ENCODE results near the gene TGFBR1. TPM values are rescaled to one million over a fixed set of nuclear protein-coding genes. Genes with fewer than 3 reads are reported as not detected.

TGFBR1 gene
- total and polyA plus RNA-seq, 3 donors from 2014 or later = 20.9 to 30.8 (median 28.7) TPM

GRCh38 chr9:99057665-99058625, 47.0 kb upstream of the TGFBR1 start:
- no peak overlapping the region for H3K27ac ChIP-seq
- DNase-seq = peak; percentile 39
- intact Hi-C loops (cut with DNase I; ENCODE audit: low total_unique reads) = no loop called here
- H3K9me3 ChIP-seq = no peaks in the 10 kb centered on the region
- no peak overlapping the region for H3K4me3 ChIP-seq
- TF ChIP-seq POLR2A (IDR thresholded peaks at IDR 0.05) (no peak), CTCF (IDR thresholded peaks at IDR 0.05) (no peak)
- no peaks in the 10 kb centered on the region for H3K4me1 ChIP-seq
- no peaks in the 10 kb centered on the region for H3K27me3 ChIP-seq
- H3K36me3 ChIP-seq (ENCODE audit: low read depth, missing control alignments) = no peaks in the 10 kb centered on the region
- WGBS, 2 donors = 68 to 71% methylated on average over 7 of the region's 7 CpGs

GRCh38 chr9:99058964-99059921, 45.7 kb upstream of the TGFBR1 start:
- Histone ChIP-seq H3K4me1 (no peaks in the 10 kb centered on the region), H3K9me3 (no peaks in the 10 kb centered on the region), H3K36me3 (ENCODE audit: low read depth, missing control alignments) (no peaks in the 10 kb centered on the region), H3K27ac (peak overlapping the region in 1 of 2 donors; percentile 38), H3K4me3 (no peak overlapping the region), H3K27me3 (no peaks in the 10 kb centered on the region)
- intact Hi-C loops (cut with DNase I; ENCODE audit: low total_unique reads) = no loop called here
- TF ChIP-seq POLR2A (IDR thresholded peaks at IDR 0.05) (no peak), CTCF (IDR thresholded peaks at IDR 0.05) (no peak)
- WGBS, 2 donors = 68 to 78% methylated on average over 8 of the region's 8 CpGs
- DNase-seq = no peak

GRCh38 chr9:99060621-99061020, 44.3 kb upstream of the TGFBR1 start:
- Histone ChIP-seq H3K9me3 (no peaks in the 10 kb centered on the region), H3K4me1 (no peaks in the 10 kb centered on the region), H3K4me3 (no peak overlapping the region), H3K27ac (no peak overlapping the region), H3K36me3 (ENCODE audit: low read depth, missing control alignments) (no peaks in the 10 kb centered on the region), H3K27me3 (no peaks in the 10 kb centered on the region)
- DNase-seq = no peak
- WGBS, 2 donors = 72 to 84% methylated on average over 2 of the region's 2 CpGs
- no peak for TF ChIP-seq POLR2A (IDR thresholded peaks at IDR 0.05)
- TF ChIP-seq CTCF (IDR thresholded peaks at IDR 0.05) = no peak
- intact Hi-C loops (cut with DNase I; ENCODE audit: low total_unique reads) = no loop called here

GRCh38 chr9:99062549-99062948, 42.4 kb upstream of the TGFBR1 start:
- no peak for TF ChIP-seq POLR2A (IDR thresholded peaks at IDR 0.05)
- no peak for TF ChIP-seq CTCF (IDR thresholded peaks at IDR 0.05)
- no peak overlapping the region for H3K4me3 ChIP-seq
- no peaks in the 10 kb centered on the region for H3K4me1 ChIP-seq
- H3K9me3 ChIP-seq = no peaks in the 10 kb centered on the region
- no peaks in the 10 kb centered on the region for H3K27me3 ChIP-seq
- H3K27ac ChIP-seq = no peak overlapping the region
- H3K36me3 ChIP-seq (ENCODE audit: low read depth, missing control alignments) = no peaks in the 10 kb centered on the region
- no peak for DNase-seq
- intact Hi-C loops (cut with DNase I; ENCODE audit: low total_unique reads) = no loop called here
- 91 to 94% methylated on average over 1 of the region's 1 CpG for WGBS, 2 donors
